Liver (tissue), 3 donors: ENCODE data around the gene MDC1.

Experiments used
- CTCF ChIP-seq: fragments of 150-350 bp; IDR thresholded peaks from 2 replicates; pipeline ENCODE4 v1.5.1; 2017; ENCODE audit warnings: improper control_type of control experiment, low read depth, low read length; ENCODE audit not compliant: missing input control
- FOXA1 ChIP-seq: IDR thresholded peaks from 2 replicates; pipeline ENCODE4 v1.6.1; 2016; ENCODE audit warnings: antibody characterized with exemption
- GABPA ChIP-seq, 2 donors: IDR thresholded peaks in 1 of 2; conservative IDR thresholded peaks in 1 of 2; 2 replicates each; pipeline ENCODE4 v1.6.1; 2016; ENCODE audit warnings: antibody characterized with exemption in 2 of 2, mild to moderate bottlenecking in 1 of 2, moderate library complexity in 1 of 2
- REST ChIP-seq: IDR thresholded peaks from 2 replicates; pipeline ENCODE4 v1.6.1; 2016; ENCODE audit warnings: antibody characterized with exemption, mild to moderate bottlenecking
- TAF1 ChIP-seq: conservative IDR thresholded peaks from 2 replicates; pipeline ENCODE4 v1.6.1; 2016; ENCODE audit warnings: antibody characterized with exemption, mild to moderate bottlenecking
- ZBTB33 ChIP-seq: IDR thresholded peaks from 2 replicates; pipeline ENCODE4 v1.6.1; 2016; ENCODE audit warnings: antibody characterized with exemption
- donor health status: healthy.
- donor health status: healthy.

- TF ChIP-seq ZBTB33 (no peak), CTCF (no peak), GABPA (IDR thresholded peaks at IDR 0.05 in 1 of 2, conservative IDR thresholded peaks at IDR 0.05 in 1 of 2) (no peak), FOXA1 (no peak), REST (no peak), TAF1 (no peak)
These were observed 35.3 kb upstream of the MDC1 start for GRCh38 chr6:30752157-30752927.
